NCI-H748 (cell line): Measurements from ENCODE around the gene PDCL3.

ENCODE experiments used
- DNase-seq: peaks from one replicate; lab custom pipeline; 2025; ENCODE audit not compliant: unreplicated experiment; lab: John Stamatoyannopoulos, UW

Gene PDCL3

DNA sequence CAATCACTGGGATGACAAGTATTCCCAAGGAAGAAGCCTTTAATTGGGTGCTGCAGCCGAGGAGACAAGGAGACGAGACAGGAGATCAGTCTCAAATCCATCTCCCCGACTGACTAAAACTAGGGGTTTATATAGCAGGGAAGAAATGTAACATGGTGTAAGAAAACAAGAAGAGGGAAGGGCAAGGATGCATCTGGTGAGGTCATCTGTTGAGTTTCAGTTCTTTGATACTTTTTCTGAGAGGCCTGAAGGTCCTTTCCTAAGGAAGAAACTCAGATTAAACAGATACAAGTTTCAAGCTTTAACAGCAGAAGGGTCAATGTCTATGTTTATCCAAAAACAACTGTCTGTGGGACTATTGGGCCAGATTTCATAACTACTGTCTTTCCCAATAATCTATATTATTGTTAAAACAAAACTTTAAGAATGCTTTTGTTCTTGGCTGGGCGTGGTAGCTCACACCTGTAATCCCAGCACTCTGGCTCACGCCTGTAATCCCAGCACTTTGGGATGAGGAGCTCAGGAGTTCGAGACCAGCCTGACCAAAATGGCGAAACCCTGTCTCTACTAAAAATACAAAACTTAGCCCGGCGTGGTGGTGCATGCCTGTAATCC, 2.5 kb upstream of the PDCL3 start:
- no peak for DNase-seq

DNA sequence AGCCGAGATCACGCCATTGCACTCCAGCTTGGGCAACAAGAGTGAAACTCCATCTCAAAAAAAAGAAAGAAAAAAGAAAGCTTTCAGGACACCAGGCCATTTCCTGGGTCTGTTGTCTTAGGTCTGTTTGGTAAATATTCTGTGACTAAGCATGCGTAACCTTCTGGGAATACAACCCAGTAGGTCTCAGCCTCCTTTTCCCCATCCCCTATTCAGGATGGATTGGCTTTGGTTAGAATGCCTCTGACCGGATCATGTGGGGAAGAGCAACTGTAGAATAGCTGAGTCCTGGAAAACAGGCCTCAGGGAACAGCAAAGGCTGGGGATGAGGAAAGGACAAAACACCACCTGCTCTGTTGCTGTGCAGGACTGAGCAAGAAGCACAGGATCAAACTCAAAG, 1.6 kb upstream of the PDCL3 start:
- no peak for DNase-seq

GRCh38 chr2:100563407-100564247, 834 bp downstream of the PDCL3 start:
- DNase-seq: peak; percentile 7

GRCh38 chr2:100568989-100569388, 6.2 kb downstream of the PDCL3 start:
- no peak for DNase-seq

DNA sequence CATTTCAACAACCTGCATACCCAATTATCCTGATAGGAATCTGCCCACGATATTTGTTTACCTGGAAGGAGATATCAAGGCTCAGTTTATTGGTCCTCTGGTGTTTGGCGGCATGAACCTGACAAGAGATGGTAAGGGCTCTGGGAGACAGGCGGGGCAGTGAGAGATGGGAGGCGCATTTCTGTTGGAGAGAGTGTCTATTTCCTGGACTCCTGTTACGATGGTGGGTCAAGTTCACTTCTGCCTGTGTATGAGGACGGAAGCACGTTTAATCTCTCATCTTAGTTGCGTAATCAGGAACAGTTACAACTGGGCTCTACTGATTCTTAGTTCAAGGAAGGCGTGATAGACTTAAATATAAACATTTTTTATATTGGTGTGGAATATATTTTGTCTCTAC, 8.9 kb downstream of the PDCL3 start:
- no peak for DNase-seq

- DNase-seq: no peak
Observed at GRCh38 chr2:100577777-100578176, 15.0 kb downstream of the PDCL3 start.

GRCh38 chr2:100580367-100581276, 17.8 kb downstream of the PDCL3 start:
- DNase-seq: no peak

GRCh38 chr2:100581277-100581612, 18.5 kb downstream of the PDCL3 start:
- DNase-seq: no peak

DNA sequence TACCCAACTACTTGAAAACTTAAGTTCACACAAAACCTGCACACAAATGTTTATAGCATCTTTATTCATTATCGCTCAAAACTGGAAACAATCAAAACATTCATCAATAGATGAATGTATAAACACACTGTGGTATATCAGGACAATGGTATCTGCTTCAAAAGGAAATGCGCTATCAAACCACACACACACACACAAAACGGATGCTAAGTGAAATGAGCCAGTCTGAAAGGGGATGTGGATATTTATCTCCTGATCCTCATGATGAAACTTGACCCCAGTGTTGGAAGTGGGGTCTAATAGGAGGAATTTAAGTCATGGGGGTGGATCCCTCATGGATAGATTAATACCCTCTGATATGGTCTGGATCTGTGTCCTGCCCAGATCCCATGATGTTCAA, 22.0 kb downstream of the PDCL3 start:
- DNase-seq: peak; percentile 11

DNA sequence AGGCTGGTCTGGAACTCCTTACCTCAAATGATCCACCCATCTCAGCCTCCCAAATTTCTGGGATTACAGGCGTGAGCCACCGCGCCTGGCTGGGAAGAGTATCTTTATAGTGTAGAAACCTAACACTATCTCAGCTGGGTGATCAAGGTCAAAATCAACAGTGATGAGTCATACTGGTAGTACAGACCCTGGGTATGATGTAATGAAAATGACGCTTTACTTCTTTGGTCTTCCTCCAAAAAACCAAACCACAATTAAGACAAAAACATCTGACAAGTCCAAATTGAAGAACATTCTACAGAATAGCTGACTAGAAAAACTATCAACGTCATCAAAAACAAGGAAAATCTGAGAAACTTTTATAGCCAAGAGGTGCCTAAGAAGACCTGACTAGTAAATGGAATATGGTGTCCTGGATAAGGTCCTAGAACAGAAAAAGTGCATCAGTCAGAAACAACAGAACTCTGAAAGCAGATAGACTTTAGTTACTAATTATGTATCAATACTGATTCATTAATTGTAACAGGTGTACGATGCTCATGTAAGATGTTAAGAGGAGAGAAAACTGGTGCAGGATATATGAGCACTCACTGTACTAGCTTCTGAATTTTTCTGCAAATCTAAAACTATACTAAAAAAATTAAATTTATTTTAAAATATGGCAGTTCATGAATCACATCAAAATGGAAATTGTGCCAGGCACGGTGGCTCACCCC, 25.4 kb downstream of the PDCL3 start:
- no peak for DNase-seq

GRCh38 chr2:100589527-100589926, 26.7 kb downstream of the PDCL3 start:
- no peak for DNase-seq

DNA sequence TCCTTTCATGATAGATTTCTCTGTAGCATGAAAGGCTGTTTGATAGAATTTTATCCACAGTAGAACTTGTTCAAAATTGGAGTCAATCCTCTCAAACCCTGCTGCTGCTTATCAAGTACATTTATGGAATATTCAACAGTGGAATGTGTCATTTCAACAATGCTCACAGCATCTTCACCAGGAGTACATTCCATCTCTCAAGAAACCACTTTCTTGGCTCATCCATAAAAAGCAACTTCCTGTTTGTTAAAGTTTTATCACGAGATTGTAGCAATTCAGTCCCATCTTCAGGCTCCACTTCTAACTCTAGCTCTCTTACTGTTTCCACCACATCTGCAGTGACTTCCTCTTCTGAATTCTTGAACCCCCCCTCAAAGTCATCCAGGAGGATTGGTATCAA, 29.4 kb downstream of the PDCL3 start:
- no peak for DNase-seq

- no peak for DNase-seq
Observed at GRCh38 chr2:100596465-100596864, 33.7 kb downstream of the PDCL3 start.

GRCh38 chr2:100599566-100599965, 36.8 kb downstream of the PDCL3 start:
- no peak for DNase-seq

GRCh38 chr2:100601661-100602060, 38.9 kb downstream of the PDCL3 start:
- no peak for DNase-seq

- no peak for DNase-seq
Observed at GRCh38 chr2:100603414-100603813, 40.6 kb downstream of the PDCL3 start.

DNA sequence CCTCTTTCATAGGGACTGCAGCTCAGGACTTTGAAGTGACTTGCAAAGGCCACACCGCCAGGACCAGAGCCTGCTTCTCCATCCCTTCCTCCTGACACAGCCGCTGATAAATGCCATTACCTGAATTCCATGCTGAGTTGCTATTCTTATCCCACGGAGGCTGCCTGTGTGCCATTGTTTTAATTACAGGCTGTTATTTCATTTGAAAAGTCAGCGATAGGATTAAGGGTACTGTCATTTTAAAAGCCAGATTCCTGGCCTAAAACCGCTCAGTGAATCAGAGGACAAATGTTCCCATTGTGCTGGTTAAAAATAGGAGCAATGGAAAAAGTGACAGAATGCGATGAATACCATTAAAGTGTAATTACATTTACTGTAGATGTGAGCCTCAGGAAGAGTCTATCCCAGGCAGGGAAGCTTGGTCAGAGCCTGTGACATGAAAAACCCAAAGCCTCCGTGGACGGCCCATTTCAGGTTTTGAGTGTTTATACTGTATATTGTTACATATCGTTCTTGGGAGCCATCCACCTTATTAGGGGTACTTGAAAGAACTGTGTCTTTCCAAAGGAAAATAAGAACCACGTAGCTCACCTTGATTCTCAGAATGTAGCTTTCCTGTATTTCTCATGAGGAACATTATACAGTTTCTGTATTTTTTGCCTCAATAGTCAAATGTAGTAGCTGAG, 41.3 kb downstream of the PDCL3 start:
- DNase-seq: no peak

DNA sequence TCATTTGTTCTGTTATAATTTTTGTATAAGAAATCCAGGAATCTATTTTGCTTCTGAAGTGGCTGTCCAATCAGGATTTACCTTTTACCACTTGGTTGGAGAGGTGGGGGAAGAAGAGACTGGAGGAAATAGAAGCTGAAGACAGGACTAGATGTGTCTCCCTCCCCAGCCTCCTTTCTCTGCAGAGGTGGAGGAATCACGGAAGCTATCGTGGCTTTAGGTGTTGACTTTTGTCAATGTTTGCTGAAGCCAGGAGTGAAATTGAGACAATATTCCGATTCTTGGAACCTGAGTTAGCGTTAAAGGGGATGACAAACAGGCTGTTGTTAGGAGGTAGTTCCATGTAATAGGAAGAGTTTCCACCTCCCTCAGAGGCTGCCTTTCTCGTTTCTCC, 43.5 kb downstream of the PDCL3 start:
- DNase-seq: no peak

DNA sequence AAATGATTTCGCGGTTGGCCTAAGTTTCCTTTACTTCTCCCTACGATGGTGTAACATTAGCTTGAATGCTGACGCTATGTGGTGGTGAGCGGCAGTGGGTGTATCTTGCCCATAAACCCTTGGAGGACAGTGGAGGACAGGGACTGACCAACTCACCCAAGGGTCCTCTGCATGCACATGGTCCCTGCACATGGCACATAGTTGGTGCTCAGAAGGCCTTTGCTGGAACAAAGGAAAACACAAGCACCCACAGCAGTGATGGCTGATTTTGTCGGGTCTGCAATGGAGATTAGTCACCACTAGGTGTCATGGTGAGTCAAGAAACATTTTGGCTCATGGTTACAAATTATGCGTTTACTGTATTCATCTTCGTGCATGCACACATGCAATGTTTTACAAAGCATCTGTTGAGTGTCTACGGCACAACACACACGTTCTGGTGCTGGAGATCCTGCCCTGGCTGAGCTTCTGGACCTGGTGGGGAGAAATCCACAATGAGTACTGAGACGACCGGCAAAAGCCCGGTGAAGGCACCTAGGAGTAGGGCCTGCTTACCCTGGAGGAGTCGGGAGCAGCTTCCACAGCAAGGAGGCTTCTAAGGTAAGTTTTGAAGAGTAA, 44.0 kb downstream of the PDCL3 start:
- DNase-seq: peak; percentile 22

DNA sequence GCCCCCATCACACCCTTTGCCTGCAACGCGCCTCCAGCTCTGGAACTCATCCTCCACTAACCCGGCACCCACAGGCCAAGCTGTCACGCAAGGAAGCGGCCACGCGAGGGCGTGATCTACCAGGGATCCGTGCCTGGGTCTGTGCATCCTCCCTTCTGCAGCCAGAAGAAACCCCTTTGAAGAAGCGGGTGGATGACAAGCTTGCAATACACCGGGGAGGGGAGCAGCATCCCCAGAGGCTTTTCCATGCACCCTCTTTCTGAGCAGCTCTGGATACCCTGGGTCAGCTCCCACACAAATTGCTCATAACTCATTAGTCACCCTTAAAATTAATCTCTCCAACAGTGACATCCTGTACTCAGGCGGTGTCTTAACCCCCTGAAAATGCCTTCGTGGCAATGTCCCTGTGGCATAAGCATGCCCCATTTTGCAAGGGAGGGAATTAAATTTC, 47.6 kb downstream of the PDCL3 start:
- peak; percentile 46 for DNase-seq
